RPMI7951 (cell line): ENCODE results near the gene CPVL. TPM values are rescaled to one million over a fixed set of nuclear protein-coding genes. Genes with fewer than 3 reads are reported as not detected.

Source experiments
- DNase-seq: peaks from one replicate; pipeline ENCODE4 v3.0.0-alpha.2; 2012; ENCODE audit warnings: low read depth
- total RNA-seq: library from RNA; depleted of rRNA; stranded (reverse); fragments of >200 nt; shearing (Covaris generic); gene quantifications from 2 replicates; pipeline ENCODE4 v1.2.3, GENCODE V29; 2014

The CPVL gene
- total RNA-seq, 1 experiment from 2014 or later, result 3.8 TPM

DNA sequence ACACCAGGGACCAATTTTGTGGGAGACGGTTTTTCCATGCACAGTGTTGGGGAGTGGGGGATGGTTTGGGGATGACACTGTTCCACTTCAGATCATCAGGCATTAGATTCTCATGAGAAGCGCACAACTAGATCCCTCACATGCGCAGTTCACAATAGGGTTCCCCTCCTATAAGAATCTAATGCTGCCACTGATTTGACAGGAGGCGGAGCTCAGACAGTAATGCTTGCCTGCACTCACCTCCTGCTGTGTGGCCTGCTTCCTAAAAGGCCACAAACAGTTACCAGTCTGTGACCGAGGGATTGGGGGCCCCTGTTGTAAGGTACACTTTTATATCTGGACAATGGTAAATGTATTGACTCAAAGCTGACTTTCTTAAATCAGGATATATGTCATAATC lies 142.6 kb downstream of the CPVL start:
- no peak for DNase-seq

GRCh38 chr7:29000717-29001076 lies 145.6 kb downstream of the CPVL start:
- no peak for DNase-seq

- no peak for DNase-seq
Measured at GRCh38 chr7:28999895-29000716, 146.2 kb downstream of the CPVL start.

GRCh38 chr7:28999427-28999826 lies 146.9 kb downstream of the CPVL start:
- no peak for DNase-seq

GRCh38 chr7:28998105-28998504 lies 148.2 kb downstream of the CPVL start:
- DNase-seq, result no peak

GRCh38 chr7:28996836-28997235 lies 149.5 kb downstream of the CPVL start:
- no peak for DNase-seq

GRCh38 chr7:28993371-28993770 lies 153.0 kb downstream of the CPVL start:
- DNase-seq, result no peak

DNA sequence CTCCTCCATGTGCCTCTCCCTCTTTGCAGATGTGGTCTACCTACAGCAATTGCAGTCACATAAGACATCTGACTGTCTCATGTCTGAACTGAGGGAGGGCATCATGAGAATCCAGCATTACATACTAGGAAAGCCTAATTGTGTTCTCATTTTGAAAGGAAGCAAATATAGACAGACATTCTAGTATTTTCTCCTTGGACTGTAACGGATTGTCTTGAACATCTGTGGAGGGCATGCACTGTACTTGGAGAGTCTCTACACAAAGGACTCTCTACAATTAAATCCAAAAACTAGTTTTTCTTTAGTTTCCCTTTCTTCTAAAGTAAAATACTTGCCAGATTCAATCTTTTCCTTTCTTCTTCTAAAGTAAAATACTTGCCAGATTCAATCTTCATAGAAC lies 153.5 kb downstream of the CPVL start:
- DNase-seq, result no peak

- DNase-seq, result peak; percentile 62
Measured at GRCh38 chr7:28990200-28990960, 156.0 kb downstream of the CPVL start.

- DNase-seq, result peak; percentile 43
Measured at GRCh38 chr7:28989211-28989980, 156.9 kb downstream of the CPVL start.

DNA sequence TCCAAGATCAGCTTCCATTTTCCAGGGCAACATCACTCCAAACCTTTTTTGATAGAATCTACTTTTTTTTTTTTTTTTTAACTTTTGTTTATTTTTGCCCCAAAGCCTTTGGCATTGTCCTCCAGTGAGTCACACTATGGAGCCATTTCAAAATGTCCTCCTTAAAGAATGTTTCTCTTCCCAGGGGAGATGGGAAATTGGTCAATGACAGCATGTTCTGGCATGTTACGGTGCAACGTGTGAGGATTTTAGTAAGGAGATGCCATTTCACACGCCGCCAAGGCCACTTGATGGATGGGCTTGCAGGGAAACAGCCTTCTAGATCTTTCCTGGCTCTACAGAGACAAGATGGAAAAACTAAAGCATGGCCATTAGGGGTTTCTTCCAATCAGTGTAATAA lies 157.5 kb downstream of the CPVL start:
- DNase-seq, result peak; percentile 98

- DNase-seq, result peak; percentile 28
Measured at GRCh38 chr7:28988091-28988490, 158.2 kb downstream of the CPVL start.

GRCh38 chr7:28986765-28987110 lies 159.6 kb downstream of the CPVL start:
- DNase-seq, result peak; percentile 42

GRCh38 chr7:28986028-28986764 lies 160.1 kb downstream of the CPVL start:
- DNase-seq, result no peak

GRCh38 chr7:28984631-28985030 lies 161.7 kb downstream of the CPVL start:
- DNase-seq, result peak; percentile 95

- no peak for DNase-seq
Measured at GRCh38 chr7:28984217-28984616, 162.1 kb downstream of the CPVL start.

GRCh38 chr7:28983396-28984190 lies 162.7 kb downstream of the CPVL start:
- DNase-seq, result no peak

DNA sequence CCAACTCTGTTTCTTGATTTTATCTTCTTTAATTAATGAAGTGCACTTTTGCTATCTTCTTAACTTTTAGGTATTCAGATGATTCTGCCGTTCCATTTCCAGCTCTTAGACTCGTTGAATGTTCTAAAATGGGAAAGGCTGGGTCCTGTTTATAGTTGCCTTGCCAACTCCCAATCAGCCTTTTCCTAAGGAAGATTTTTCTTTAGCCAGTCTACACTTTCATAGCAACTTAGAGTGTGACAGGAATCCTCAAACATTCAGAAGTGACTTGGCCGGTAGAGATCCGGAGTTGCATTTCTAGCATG lies 165.2 kb downstream of the CPVL start:
- no peak for DNase-seq

DNA sequence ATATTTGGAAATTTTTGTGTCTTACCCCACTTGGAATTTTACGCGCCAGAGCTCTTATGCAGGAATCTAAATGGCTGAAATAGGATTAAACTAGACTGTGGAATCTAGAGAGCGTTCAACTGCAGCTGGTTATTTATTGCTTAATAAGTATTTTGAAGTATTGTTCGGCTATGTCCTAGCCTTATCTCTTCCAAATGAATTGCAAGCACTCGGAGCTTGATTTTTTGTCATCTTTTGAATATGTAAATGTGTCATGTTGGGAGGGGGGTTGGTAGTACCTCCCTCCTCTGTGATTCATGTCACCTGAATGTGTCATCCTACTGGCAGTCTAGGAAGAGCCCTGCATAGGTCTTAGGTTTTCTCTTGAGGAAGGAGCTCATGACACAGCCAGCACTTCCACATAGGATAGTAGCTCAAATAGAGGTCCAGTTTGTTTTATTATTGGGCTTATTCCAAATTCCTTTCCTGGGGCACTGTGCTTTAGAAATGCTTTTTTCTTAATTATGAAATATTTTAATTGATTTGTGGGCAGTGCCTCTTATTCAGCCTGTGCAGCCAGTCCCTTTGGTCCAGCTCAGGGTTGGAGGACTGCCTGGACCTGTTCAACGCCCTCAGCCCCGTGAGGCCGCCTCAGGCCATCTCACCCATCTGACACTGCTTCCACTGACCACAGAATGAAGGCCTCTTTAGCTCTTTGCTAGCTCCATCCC lies 165.7 kb downstream of the CPVL start:
- DNase-seq, result peak; percentile 65

GRCh38 chr7:28979776-28980175 lies 166.6 kb downstream of the CPVL start:
- no peak for DNase-seq

DNA sequence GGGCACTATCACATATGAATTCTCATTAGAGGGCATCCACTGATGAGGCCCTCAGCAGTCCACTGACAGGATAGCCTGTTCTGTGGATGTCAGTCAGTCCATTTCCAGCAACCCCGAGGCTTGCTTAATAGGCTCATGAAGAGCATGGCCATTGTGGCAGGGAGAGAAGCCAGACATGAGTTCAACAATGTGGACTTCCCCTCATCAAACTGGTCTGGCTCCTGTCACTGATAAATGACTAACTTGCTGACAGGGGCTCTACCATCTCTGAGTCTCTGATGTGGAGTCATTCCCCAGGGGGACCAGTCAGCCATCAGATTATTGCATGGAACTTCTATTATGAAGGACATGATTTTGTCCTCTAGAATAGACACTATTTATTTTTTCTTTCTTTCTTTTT lies 168.5 kb downstream of the CPVL start:
- DNase-seq, result no peak
